ENCODE results near the gene EXOC5. TPM values are rescaled to one million over a fixed set of nuclear protein-coding genes. Genes with fewer than 3 reads are reported as not detected.
"Not testable (repeated sequence)": the region's sequence is repeated elsewhere in the genome, so short reads cannot be mapped to it uniquely, and the experiment has no call there.

EXOC5 gene
- polyA plus RNA-seq, 3 donors = 7.9 to 52.5 (median 49.9) TPM

- Histone ChIP-seq H2AFZ (ENCODE audit: insufficient read depth, low read depth, low read length, poor library complexity, severe bottlenecking) (no peak overlapping the region), H3K4me1 (ENCODE audit: control insufficient read depth in 1 of 2, insufficient read depth in 2 of 2, low read length in 2 of 2) (no peaks in the 10 kb centered on the region), H3K9me3 (replicated peaks in 1 of 2; ENCODE audit: control insufficient read depth in 1 of 2, insufficient read depth in 1 of 2, low read length in 2 of 2) (no peaks in the 10 kb centered on the region), H3K27me3 (ENCODE audit: control insufficient read depth in 2 of 2, insufficient read depth in 2 of 2, low read length in 2 of 2) (no peaks in the 10 kb centered on the region), H3K9ac (ENCODE audit: insufficient read depth, low read length, poor library complexity, severe bottlenecking) (no peak overlapping the region), H3K4me3 (replicated peaks in 1 of 3; ENCODE audit: low read depth in 2 of 3, low read length in 3 of 3) (no peak overlapping the region), H3K79me2 (ENCODE audit: insufficient read depth, low read length) (peaks cover 87% of the 10 kb centered on the region), H4K20me1 (ENCODE audit: insufficient read depth, low read length) (peaks cover 79% of the 10 kb centered on the region), H3K4me2 (replicated peaks; ENCODE audit: extremely low read depth, low read length, poor library complexity, severe bottlenecking) (no peak overlapping the region), H3K27ac (ENCODE audit: low read depth in 1 of 2, low read length in 2 of 2) (no peak overlapping the region), H3K36me3 (replicated peaks in 1 of 2; ENCODE audit: control insufficient read depth in 1 of 2, insufficient read depth in 2 of 2, low read length in 2 of 2) (peaks cover 0 to 5% of the 10 kb centered on the region in 2 donors)
- DNase-seq = no peak
- Mint-ChIP-seq H3K4me3 (no peak overlapping the region), H3K36me3 (peaks cover 10 to 16% of the 10 kb centered on the region in 2 donors), H3K4me1 (peaks cover 8% of the 10 kb centered on the region), H3K9me3 (peaks cover 0 to 3% (median 1%) of the 10 kb centered on the region in 7 donors), H3K27me3 (ENCODE audit: low read depth in 3 of 3) (peaks cover 0 to 2% (median 0%) of the 10 kb centered on the region in 3 donors), H3K27ac (peak overlapping the region in 1 of 7 donors; percentile 13)
- TF ChIP-seq, protein P1, sequence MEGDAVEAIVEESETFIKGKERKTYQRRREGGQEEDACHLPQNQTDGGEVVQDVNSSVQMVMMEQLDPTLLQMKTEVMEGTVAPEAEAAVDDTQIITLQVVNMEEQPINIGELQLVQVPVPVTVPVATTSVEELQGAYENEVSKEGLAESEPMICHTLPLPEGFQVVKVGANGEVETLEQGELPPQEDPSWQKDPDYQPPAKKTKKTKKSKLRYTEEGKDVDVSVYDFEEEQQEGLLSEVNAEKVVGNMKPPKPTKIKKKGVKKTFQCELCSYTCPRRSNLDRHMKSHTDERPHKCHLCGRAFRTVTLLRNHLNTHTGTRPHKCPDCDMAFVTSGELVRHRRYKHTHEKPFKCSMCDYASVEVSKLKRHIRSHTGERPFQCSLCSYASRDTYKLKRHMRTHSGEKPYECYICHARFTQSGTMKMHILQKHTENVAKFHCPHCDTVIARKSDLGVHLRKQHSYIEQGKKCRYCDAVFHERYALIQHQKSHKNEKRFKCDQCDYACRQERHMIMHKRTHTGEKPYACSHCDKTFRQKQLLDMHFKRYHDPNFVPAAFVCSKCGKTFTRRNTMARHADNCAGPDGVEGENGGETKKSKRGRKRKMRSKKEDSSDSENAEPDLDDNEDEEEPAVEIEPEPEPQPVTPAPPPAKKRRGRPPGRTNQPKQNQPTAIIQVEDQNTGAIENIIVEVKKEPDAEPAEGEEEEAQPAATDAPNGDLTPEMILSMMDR (IDR thresholded peaks at IDR 0.05) = no peak
- intact Hi-C loops (cut with micrococcal nuclease) = no loop called here
These were observed 7.1 kb downstream of the EXOC5 start for GRCh38 chr14:57261604-57262003.

GRCh38 chr14:57259672-57260071 lies 9.0 kb downstream of the EXOC5 start:
- Mint-ChIP-seq H3K9me3 (peaks cover 0 to 3% (median 1%) of the 10 kb centered on the region in 7 donors), H3K36me3 (peaks cover 10 to 19% of the 10 kb centered on the region in 2 donors), H3K27ac (no peak overlapping the region), H3K4me1 (peaks cover 5% of the 10 kb centered on the region), H3K4me3 (no peak overlapping the region), H3K27me3 (ENCODE audit: low read depth in 3 of 3) (peaks cover 0 to 2% (median 0%) of the 10 kb centered on the region in 3 donors)
- 100% methylated on average over 1 of the region's 1 CpG for WGBS (ENCODE audit: insufficient coverage)
- no peak for DNase-seq
- Histone ChIP-seq H2AFZ (ENCODE audit: insufficient read depth, low read depth, low read length, poor library complexity, severe bottlenecking) (no peak overlapping the region), H3K27ac (ENCODE audit: low read depth in 1 of 2, low read length in 2 of 2) (no peak overlapping the region), H4K20me1 (ENCODE audit: insufficient read depth, low read length) (peaks cover 85% of the 10 kb centered on the region), H3K9ac (ENCODE audit: insufficient read depth, low read length, poor library complexity, severe bottlenecking) (no peak overlapping the region), H3K4me3 (replicated peaks in 1 of 3; ENCODE audit: low read depth in 2 of 3, low read length in 3 of 3) (no peak overlapping the region), H3K36me3 (replicated peaks in 1 of 2; ENCODE audit: control insufficient read depth in 1 of 2, insufficient read depth in 2 of 2, low read length in 2 of 2) (peaks cover 3 to 5% of the 10 kb centered on the region in 2 donors), H3K27me3 (ENCODE audit: control insufficient read depth in 2 of 2, insufficient read depth in 2 of 2, low read length in 2 of 2) (no peaks in the 10 kb centered on the region), H3K4me2 (replicated peaks; ENCODE audit: extremely low read depth, low read length, poor library complexity, severe bottlenecking) (no peak overlapping the region), H3K4me1 (ENCODE audit: control insufficient read depth in 1 of 2, insufficient read depth in 2 of 2, low read length in 2 of 2) (no peaks in the 10 kb centered on the region), H3K79me2 (ENCODE audit: insufficient read depth, low read length) (peaks cover 85% of the 10 kb centered on the region), H3K9me3 (replicated peaks in 1 of 2; ENCODE audit: control insufficient read depth in 1 of 2, insufficient read depth in 1 of 2, low read length in 2 of 2) (no peaks in the 10 kb centered on the region)
- intact Hi-C loops (cut with micrococcal nuclease) = no loop called here
- TF ChIP-seq, protein P1 (IDR thresholded peaks at IDR 0.05) = no peak

GRCh38 chr14:57258221-57258620 lies 10.5 kb downstream of the EXOC5 start:
- H3K9me3 ChIP-seq (replicated peaks in 1 of 2; ENCODE audit: control insufficient read depth in 1 of 2, insufficient read depth in 1 of 2, low read length in 2 of 2); H3K27me3 Mint-ChIP-seq (ENCODE audit: low read depth in 3 of 3); H3K4me1 ChIP-seq (ENCODE audit: control insufficient read depth in 1 of 2, insufficient read depth in 2 of 2, low read length in 2 of 2); H3K9me3 Mint-ChIP-seq; H3K4me3 Mint-ChIP-seq; H3K27ac ChIP-seq (ENCODE audit: low read depth in 1 of 2, low read length in 2 of 2); H3K27ac Mint-ChIP-seq; DNase-seq; H3K27me3 ChIP-seq (ENCODE audit: control insufficient read depth in 2 of 2, insufficient read depth in 2 of 2, low read length in 2 of 2); H3K36me3 ChIP-seq (replicated peaks in 1 of 2; ENCODE audit: control insufficient read depth in 1 of 2, insufficient read depth in 2 of 2, low read length in 2 of 2); H3K4me2 ChIP-seq (replicated peaks; ENCODE audit: extremely low read depth, low read length, poor library complexity, severe bottlenecking); H3K9ac ChIP-seq (ENCODE audit: insufficient read depth, low read length, poor library complexity, severe bottlenecking); H3K4me3 ChIP-seq (replicated peaks in 1 of 3; ENCODE audit: low read depth in 2 of 3, low read length in 3 of 3); H2AFZ ChIP-seq (ENCODE audit: insufficient read depth, low read depth, low read length, poor library complexity, severe bottlenecking); intact Hi-C loops (cut with micrococcal nuclease): not testable (repeated sequence)
- peaks cover 85% of the 10 kb centered on the region for H4K20me1 ChIP-seq (ENCODE audit: insufficient read depth, low read length)
- WGBS (ENCODE audit: insufficient coverage) = no CpG with 5 or more reads among the region's 2 CpGs
- H3K4me1 Mint-ChIP-seq = peaks cover 10% of the 10 kb centered on the region
- H3K79me2 ChIP-seq (ENCODE audit: insufficient read depth, low read length) = peaks cover 85% of the 10 kb centered on the region
- peaks cover 10 to 24% of the 10 kb centered on the region in 2 donors for H3K36me3 Mint-ChIP-seq

All from CD14-positive monocyte (primary cell).